NCI-H69 (cell line): ENCODE data around the gene WDR1.

Experiments used
- DNase-seq: peaks from one replicate; lab custom pipeline; 2025; lab: John Stamatoyannopoulos, UW

The WDR1 gene

GRCh38 chr4:10116569-10117358 is at the start of gene WDR1:
Gene WDR1, minus strand, starts transcription at chr4:10116799. Its CDS starts 133 bp downstream, at chr4:10116666.
- DNase-seq: peak; percentile 93

- DNase-seq: peak; percentile 14
These were observed 48.3 kb upstream of the WDR1 start for GRCh38 chr4:10164877-10165283.

- no peak for DNase-seq
These were observed 46.7 kb upstream of the WDR1 start for GRCh38 chr4:10163296-10163695.

- DNase-seq: no peak
These were observed 45.9 kb upstream of the WDR1 start for GRCh38 chr4:10162341-10163000.

GRCh38 chr4:10161840-10162239 is 45.2 kb upstream of the WDR1 start:
- no peak for DNase-seq

GRCh38 chr4:10161146-10161545 is 44.5 kb upstream of the WDR1 start:
- no peak for DNase-seq

GRCh38 chr4:10160281-10160856 is 43.8 kb upstream of the WDR1 start:
- peak; percentile 3 for DNase-seq

GRCh38 chr4:10159671-10160070 is 43.1 kb upstream of the WDR1 start:
- DNase-seq: no peak

GRCh38 chr4:10158333-10158942 is 41.8 kb upstream of the WDR1 start:
- DNase-seq: no peak

GRCh38 chr4:10157478-10158332 is 41.1 kb upstream of the WDR1 start:
- peak; percentile 64 for DNase-seq

GRCh38 chr4:10154241-10154640 is 37.6 kb upstream of the WDR1 start:
- no peak for DNase-seq

GRCh38 chr4:10153161-10153560 is 36.6 kb upstream of the WDR1 start:
- DNase-seq: no peak

GRCh38 chr4:10151182-10151581 is 34.6 kb upstream of the WDR1 start:
- DNase-seq: no peak

GRCh38 chr4:10144966-10145365 is 28.4 kb upstream of the WDR1 start:
- no peak for DNase-seq

GRCh38 chr4:10144479-10144878 is 27.9 kb upstream of the WDR1 start:
- DNase-seq: no peak

GRCh38 chr4:10143171-10143570 is 26.6 kb upstream of the WDR1 start:
- no peak for DNase-seq

- peak; percentile 6 for DNase-seq
These were observed 24.5 kb upstream of the WDR1 start for GRCh38 chr4:10140866-10141759.

- DNase-seq: no peak
These were observed 22.9 kb upstream of the WDR1 start for GRCh38 chr4:10139518-10139917.

GRCh38 chr4:10135260-10135659 is 18.7 kb upstream of the WDR1 start:
- no peak for DNase-seq

- no peak for DNase-seq
These were observed 17.5 kb upstream of the WDR1 start for GRCh38 chr4:10134141-10134540.

GRCh38 chr4:10131202-10131601 is 14.6 kb upstream of the WDR1 start:
- DNase-seq: no peak
